Right lobe of liver (tissue), 4 donors: Measurements from ENCODE around the gene KCND1.

Experiments
- POLR2A ChIP-seq: fragments of 450-650 bp; IDR thresholded peaks from one replicate; pipeline ENCODE4 v1.6.1; 2017; ENCODE audit warnings: antibody characterized with exemption, mild to moderate bottlenecking
- TF ChIP-seq, protein P1 (sequence below), 4 donors: fragments of 200-600 bp in 3 of 4; fragments of 450-650 bp in 1 of 4; IDR thresholded peaks; one replicate each; pipeline versions ENCODE4 v1.5.1 to v1.8.0; 2016 to 2022; ENCODE audit warnings: antibody characterized with exemption in 4 of 4, mild to moderate bottlenecking in 2 of 4
- donor health status: DM: no; HTN: no; CAD: no.
- donor health status: DM: no; HTN: no; CAD: no.
- donor health status: DM: no; HTN: yes; CAD: no.

- TF ChIP-seq, protein P1, sequence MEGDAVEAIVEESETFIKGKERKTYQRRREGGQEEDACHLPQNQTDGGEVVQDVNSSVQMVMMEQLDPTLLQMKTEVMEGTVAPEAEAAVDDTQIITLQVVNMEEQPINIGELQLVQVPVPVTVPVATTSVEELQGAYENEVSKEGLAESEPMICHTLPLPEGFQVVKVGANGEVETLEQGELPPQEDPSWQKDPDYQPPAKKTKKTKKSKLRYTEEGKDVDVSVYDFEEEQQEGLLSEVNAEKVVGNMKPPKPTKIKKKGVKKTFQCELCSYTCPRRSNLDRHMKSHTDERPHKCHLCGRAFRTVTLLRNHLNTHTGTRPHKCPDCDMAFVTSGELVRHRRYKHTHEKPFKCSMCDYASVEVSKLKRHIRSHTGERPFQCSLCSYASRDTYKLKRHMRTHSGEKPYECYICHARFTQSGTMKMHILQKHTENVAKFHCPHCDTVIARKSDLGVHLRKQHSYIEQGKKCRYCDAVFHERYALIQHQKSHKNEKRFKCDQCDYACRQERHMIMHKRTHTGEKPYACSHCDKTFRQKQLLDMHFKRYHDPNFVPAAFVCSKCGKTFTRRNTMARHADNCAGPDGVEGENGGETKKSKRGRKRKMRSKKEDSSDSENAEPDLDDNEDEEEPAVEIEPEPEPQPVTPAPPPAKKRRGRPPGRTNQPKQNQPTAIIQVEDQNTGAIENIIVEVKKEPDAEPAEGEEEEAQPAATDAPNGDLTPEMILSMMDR (IDR thresholded peaks at IDR 0.05), result no peak
- TF ChIP-seq POLR2A, result no peak
Measured at GRCh38 chrX:48923771-48924170, 47.9 kb downstream of the KCND1 start.
